Colon (tissue), 2 donors: ENCODE measurements around the gene PAX3.

Source experiments
- FAIRE-seq: peaks from 2 replicates; lab custom pipeline; 2012; peaks lifted over from hg19 to GRCh38; lab: Jason Lieb, UNC
- donor health status: control.
- donor health status: control.

Gene PAX3

DNA sequence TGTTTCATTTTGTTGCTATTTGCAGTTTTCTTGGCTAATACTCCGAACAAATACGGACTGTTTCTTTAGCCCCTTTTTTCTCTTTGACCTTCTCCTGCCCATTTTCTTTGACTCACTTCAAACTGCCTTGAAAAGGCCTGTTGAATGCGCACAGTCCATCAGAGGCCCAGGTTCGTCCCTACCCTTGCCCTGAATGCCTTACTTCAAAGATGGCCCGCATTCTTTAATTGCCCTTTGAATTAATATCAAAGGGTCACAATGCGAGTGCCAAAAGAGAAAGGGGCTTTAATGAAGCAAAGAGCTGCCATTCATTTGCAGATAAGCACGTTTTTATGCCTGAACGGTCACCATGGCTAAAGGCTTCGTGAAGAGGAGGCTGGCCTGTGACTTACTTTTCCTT is 29.7 kb downstream of the PAX3 start:
- no peak for FAIRE-seq

DNA sequence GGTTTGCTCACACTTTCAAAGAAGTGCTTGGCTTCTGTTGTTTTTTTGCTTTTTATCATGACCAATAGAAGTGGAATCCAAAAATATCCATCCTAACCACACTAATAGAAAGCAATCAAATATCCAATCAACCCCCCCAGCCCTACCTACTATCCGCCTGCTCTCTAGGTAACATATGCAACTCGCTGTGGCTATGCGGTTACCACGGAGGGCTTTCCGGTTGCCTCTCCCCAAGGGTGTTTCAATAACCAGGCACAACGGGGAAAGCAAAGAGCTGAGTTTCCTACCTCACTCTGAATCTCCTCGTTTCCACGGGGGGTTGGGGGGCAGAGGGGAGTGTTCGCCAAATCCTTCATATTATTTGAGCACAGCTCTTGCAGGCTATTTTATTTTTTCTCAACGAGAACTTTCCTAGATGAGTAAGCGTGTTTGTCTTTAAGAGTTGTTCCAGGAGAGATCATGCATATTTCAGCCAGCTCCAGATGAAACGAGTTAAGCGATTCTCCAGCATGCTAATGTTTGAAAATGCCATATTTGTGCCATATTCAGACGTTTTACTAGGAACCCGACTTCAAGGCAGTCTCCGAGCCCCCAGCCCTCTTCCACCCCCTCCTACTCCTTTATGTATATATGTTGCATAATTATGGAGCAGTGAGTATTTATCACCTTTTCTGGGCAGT is 30.3 kb downstream of the PAX3 start:
- FAIRE-seq, result no peak

DNA sequence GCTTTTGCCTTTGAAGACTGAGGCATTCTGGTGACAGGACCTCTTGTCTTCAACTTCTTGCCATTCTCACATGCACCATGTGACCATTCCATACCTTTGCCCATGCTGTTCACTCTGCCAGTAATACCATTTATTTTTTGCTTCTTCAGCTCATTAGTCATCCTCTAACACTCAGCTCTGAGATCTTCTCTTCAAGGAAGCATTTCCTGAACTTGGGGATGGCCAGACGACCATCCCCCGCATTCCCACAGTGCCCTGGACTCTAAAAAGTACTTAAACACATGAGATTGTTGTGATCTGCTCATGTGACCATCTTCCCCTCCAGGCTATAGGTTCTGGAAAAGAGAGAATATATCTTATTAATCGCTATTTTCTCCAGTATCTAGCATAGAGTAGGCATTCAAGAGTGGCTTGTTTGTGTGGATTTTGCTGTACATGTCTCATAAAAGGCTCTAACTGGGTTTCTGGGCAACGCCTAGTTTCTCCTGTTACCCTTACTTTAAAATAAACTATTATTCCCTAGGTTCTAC is 33.9 kb downstream of the PAX3 start:
- FAIRE-seq, result no peak

DNA sequence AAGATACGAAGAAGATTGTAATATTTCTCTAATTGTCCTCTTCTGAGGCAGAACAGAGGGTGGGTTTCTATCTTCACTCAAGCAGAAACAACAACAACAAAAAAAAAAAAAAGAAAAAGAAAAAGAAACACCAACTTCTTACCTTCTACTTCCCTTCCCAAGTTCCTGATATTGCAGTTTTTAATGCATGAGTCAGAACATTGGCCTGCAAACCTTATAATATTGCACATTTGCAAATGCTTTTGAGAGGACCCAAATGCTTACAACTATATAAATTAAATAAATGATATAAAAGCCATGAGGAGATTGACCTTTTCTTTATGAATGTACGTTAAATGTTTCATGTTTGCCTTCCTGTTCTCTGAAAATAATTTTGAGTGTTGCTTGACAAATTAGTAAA is 37.3 kb downstream of the PAX3 start:
- no peak for FAIRE-seq

DNA sequence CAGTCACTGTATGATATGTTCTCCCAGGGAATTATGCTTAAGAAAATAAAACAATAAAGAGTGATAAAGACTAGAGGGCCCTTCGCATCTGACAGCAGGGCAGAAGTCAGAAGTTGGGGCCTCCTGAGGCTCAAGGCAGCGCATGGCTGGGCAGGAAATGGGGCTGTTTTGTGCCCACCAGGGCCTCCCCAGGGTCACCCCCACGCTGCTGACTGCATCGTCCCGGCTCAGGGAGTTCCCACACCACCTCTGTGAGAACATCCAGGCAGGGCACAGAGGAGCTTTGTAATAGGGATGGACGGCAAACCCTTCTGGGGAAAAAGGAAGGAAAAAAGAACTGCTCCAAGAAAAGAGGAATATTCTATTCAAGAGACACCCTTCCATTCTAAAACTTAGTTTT is 41.2 kb downstream of the PAX3 start:
- FAIRE-seq, result no peak

DNA sequence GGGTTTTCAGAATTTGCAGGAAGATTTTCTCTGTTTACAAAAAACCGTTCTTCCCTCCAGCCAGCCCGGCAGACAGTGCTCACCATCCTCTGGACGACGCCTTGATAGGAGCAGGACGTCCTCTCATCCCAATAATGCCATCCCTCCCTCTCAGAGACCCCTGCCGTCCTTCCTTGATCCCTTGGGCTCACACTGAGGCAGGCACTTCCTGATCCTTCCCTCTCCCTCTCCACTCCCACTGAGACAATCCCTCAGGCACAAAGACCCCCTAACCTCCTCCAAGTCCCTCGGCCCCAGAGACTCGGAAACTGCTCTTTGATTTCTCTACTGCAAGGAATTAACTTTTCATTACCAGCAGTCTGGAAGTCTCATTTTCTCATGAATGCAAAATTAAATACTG is 42.5 kb downstream of the PAX3 start:
- no peak for FAIRE-seq

DNA sequence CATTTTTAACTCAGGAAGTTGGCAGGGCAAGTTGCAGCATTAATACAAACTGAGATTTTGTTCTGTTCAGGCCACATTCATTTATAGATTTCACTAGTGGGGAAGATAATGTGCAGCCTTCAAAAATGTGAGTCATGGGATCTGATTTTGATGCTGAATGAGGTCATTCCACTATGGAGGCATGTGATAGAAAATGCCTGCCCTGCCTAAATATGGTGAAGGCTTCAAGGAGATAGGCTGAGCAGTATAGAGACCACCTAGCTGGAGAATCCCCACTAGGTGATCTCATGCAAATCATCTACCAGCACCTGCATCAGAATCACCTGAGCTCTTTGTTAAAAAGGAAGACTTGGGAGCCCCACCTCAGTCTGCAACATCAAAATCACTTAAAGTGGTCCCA is 43.7 kb downstream of the PAX3 start:
- no peak for FAIRE-seq

DNA sequence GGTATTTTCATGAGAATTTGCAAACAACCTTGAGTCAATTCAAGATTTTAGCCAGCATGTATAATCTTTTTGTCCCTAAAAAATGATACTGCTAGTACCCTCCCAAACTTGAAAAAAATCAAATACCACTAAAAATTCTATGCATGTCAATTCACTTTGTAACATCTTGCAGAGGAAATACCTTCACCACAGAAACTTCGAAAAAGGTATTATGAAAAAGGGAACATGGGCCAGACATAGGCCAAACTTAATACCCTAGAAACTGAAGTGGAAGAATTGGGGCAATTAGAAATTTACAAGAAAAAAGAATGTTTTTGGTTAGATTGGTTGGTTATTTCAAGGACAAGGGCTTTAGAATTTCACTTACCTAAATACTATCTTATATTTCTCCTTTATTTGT is 48.5 kb downstream of the PAX3 start:
- FAIRE-seq, result no peak

DNA sequence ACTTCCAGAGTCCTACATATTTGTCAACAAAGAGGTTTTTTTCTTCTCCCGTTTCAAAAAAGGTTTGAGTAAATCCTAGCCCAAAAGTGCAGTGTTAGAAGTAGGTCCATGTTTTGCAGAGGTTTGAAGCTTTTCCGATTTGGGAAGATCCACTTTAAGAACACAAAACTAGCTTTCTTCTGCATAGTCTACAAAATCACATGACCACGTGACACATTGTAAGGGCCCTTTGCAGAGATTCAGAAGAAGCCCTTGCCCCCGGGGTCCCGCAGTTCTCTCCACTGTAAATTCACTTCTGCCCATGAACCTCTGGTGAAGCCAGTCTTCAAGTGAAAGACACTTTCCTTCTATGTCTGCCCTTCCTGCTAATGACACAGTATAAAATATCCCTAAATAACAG is 49.4 kb downstream of the PAX3 start:
- FAIRE-seq, result no peak

DNA sequence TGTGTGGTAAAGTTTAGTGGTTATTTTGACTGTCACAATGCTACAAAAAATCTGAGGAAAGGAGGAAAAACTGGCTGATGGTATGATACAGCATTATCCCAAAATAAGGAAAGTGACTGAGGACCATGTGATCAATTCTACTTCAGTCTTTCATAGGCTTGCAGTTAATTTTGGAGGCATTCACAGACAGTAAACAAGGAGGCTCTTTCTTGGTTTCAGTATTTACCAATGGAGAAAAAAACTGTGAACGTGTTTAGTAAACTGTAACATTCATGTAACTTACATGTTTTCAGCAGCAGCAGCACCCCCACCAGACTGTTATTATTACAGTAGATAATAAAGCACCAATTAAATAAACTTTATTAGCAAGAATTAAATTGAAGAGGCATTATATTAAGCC is 50.0 kb downstream of the PAX3 start:
- no peak for FAIRE-seq

DNA sequence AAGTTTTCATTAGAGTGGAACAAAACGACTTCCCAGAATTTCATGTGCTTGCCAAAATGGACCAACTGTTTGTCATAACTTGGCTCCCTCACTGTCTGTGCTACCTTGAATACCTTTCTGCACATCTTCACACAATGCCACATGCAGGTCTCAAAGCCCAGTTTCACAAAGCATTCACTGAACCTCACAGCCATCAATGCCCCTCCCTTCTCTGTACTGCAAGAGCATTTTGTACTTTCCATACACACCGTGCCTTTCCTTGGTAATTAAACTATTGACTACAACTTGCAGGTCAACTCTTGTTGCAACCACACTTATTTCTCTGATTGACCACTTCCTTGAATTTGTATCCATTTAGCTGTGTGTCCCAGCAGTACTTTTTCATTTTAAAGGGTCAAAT is 50.5 kb downstream of the PAX3 start:
- FAIRE-seq, result no peak

DNA sequence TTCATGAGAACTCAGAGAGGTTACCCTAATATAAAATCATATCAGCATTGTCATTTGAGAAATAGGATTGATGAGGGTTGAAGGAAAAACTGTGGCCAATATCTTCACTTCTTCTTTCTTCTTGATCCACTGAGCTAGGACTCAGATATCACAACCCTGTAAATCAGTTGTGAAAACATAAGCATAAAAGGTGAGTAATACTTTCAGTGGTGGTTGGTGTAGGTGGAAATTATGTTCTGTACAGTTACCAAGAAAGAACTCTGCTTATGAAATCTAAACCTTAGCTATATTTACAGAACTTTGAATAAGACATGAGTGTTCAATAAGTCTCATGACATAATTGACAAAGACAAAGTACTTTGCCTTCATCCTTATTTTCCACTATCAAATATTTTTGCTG is 56.3 kb downstream of the PAX3 start:
- no peak for FAIRE-seq

DNA sequence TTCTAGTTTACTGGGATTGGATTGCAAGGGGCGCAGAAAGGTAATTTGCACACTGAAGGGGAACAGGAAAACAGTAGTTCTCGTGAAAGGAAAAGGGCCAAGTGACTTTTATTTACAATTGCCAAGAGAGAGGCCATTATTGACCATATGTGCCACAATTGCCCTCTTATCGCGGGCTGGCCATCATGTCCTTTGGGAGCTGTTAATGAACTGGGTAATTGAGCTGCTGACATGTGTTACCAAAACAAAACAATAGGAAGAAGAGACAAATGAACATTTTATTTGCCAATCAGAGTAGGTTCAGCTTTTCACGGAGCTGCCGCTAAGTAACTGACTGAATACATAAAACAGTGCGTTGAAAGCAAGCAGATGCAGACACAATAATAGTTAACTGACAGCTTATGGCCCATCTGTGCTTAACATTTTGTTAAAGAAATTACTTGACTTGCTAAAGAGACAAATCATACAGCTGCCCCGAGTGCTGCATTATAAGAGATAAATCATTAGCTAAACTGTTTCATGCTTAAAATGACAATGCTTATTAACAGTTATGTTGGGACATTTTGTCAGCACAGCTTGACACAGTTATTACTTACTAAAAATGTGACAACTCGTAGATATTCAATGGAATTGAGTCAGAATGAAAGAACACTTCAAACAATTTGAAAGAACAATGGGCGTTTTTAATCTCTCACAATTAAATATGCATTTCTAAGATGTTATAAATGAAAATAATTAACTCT is 57.5 kb downstream of the PAX3 start:
- no peak for FAIRE-seq

DNA sequence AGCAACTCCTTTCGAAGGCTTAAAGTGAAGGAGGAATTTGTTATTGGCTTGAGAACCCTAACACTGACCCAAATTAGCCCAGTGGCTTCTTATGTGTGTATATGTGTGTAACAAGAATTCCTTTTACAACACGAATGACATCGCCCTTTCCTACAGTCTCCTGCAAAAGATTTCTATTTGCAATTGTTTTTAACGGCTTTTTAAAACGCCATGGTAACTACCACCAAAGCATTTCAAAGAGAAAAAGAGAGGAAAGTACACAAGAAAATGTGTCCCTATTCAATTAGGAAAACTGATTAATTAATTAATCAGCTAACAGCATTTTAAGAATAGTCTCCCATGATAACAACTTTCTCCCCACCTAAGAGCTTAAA is 58.1 kb downstream of the PAX3 start:
- no peak for FAIRE-seq

DNA sequence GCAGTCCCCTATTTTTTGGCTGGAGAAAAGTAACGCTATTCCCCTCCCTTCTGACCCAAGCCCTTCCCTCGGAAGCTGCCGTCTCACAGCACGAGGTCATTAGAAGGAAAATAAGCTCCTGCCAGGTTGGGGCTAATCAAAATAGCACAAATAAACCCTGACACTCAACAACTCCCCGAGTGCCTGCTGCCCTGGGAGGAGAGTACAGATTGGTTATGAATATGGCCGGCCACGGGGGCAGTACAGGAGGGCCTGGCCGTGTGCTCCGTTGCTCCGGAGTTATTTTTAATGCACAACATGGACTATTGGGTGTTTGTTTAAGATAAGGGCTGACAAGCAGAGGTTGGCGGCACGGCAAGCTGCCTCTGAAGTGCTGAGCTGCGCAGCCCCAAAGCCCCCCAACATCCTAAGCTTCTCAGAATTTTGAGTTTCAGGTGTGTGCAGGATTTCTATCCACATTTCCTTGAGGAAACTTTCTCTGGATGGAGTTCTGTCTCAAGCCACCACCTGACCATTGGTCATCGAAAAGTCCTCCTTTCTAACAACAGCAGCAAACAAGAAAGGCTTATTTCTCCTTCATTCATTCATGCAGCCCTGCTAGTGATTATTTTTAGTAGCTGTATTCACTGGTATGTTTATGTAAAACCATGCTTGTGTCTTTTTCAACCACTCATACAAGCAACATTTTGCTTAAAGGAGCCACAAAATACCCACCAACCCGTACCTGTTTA is 58.7 kb downstream of the PAX3 start:
- no peak for FAIRE-seq

DNA sequence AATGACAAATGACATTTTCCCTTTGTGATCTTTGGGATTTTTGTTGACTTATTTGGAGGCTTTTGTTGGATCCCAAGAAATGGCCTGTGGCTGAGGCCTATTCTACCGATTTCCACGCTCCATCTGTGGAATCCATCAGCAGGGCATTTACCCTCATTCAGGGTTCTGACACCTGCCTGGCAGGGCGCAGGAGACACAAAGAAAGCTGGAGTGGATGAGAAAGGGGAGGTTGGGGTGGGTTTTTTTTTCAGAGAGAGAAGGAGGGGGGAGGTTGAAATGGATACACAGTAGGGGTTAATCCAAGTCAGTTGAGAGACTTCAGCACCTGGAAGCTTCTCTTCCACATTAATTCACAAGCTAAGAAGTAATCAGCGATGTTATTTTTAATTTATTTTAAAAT is 59.7 kb downstream of the PAX3 start:
- no peak for FAIRE-seq

DNA sequence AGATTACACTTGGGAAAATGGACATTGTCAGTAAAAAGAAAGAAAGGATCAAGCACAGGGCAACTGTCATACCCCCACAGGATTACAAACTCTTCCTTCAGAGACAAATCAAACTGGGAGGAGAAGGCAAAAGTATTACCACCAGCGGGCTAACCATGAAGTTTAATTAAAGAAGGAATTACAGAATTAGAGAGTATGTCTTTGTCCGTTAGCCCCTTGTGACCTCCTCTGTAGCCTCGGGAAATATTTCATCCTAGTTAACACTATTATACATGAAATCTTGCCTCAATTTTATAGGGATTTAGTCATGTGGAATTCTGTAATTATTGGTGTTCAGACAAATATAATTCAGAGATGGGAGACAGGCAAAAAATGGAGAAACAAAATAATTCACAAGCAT is 60.7 kb downstream of the PAX3 start:
- FAIRE-seq, result no peak

DNA sequence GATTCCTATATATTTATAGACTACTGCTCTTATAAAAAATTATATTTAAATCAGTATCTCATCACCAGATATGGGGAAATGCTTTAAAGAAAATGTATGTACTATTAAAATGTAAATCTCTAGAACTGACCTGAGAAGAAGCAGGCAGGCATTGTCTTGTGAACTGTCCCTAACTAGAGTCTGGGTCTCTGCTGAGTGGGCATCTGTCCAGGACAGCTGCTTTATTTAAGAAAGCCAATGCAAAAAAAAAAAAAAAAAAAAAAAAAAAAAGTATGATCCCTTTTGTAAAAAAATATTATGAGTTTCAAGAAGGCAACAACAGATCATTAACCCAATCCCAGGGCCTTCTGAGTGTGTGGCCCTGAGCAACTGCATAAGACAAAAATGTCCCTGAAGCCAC is 66.0 kb downstream of the PAX3 start:
- FAIRE-seq, result no peak

DNA sequence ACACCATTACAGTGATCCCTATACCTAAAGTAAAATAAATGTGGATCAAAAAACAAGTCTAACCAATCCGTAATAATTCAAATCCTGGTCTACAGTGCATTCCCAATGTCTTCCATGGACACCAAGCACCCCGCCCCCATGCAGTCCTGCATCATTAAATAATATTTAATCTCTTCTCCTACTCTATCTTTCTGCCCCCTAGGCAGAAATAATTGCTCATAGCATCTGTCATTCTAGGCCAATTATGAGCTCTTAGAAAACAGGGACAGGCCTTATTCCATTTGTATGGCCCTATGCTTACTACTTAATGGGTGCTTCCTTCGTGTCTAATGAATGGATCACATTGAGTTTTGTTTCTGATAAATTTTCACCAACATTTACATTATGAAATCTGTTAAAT is 66.4 kb downstream of the PAX3 start:
- FAIRE-seq, result no peak

DNA sequence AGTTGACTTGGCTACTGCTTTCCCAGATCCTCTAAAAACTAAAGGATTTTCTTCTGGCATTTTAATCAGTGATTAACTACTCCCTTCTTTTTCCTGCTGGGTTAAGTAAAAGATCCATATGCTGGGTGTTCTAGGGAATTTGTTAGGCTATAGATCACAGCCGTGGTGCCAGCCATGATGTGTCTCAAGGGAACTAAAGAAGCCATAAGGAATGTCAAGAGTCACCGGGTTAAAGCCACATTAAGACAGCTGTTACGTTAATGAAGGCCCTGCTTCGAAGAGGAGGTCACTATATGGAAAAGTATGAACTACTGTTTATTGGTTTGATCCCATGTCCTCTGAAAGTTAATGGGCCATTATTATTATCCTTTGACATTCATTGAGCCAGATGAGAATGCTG is 70.7 kb downstream of the PAX3 start:
- no peak for FAIRE-seq

DNA sequence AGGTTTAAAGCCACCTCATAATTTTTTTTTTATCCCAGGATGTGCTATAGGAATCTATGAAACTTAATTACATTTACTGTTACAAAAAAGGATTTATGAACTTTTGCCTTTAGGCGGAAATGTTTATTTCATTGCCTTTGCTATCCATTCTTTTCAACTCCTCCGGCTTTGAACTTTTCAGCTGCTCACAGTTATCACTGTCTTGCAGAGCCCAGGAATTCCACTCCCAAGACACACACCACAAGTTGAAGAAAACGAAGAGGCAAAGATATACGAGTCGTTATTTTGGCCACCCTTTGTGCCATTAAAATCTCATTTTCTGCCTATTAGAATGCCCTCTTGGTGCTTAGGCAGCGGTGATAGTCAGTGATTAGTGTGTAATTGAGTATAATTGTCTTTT is 80.0 kb downstream of the PAX3 start:
- no peak for FAIRE-seq

DNA sequence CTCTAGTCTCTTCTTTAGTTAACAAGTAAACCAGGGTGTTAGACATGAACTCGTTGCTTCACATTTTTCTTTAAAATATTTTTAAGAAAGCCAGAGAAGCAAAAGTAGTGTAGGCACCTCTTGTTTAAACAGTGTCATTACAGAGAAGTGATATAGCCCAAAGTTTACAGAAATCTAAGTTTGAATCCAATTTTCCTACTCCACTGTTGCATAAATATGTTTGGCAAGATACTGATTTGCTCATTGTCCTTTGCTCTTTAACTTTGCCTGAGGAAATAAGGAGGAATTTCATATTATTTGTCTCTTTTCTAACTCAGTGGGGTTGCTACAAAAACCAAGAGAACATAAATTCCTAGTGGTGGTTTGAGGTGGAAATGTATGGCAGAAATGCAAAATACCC is 81.1 kb downstream of the PAX3 start:
- FAIRE-seq, result no peak

DNA sequence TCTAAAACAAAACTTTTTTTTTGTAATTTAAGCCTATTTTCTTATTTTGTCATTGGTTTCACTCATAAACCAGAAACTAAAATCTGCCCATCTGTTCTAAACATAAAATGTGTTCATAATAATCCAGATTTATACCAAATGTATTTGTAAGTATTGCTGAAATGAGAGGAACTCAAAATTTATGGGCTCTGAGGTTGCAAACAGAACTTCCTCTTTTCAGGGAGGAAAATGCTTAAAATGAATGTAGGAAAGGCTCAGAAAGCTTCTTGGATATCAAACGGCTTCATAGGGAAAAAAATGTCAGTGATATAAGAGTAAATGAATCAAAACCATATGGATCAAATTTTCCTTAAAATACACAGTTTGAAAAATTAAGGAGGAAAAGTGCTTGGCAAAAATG is 83.9 kb downstream of the PAX3 start:
- FAIRE-seq, result no peak
